HG03139 (cell line): ENCODE measurements around the gene SMCR8.
A peak's percentile ranks its signal among the peaks of the same experiment; 100 is the strongest.
"Not testable (repeated sequence)": the region's sequence is repeated elsewhere in the genome, so short reads cannot be mapped to it uniquely, and the experiment has no call there.

ENCODE experiments used
- ATAC-seq: cut with Tn5 transposase; IDR thresholded peaks from one replicate; pipeline ENCODE4 v1.9.1; 2021; ENCODE audit not compliant: unreplicated experiment

Gene SMCR8

GRCh38 chr17:18361837-18362697, 47.0 kb downstream of the SMCR8 start:
- ATAC-seq: no peak

GRCh38 chr17:18362698-18363100, 47.6 kb downstream of the SMCR8 start:
- no peak for ATAC-seq

- peak; percentile 93 for ATAC-seq
Observed at GRCh38 chr17:18363101-18364049, 48.3 kb downstream of the SMCR8 start, which contains the start of gene SHMT1. Gene SHMT1, minus strand, starts transcription at chr17:18363550. Its CDS starts 7,569 bp downstream, at chr17:18355981.

- ATAC-seq: no peak
Observed at GRCh38 chr17:18364166-18364565, 49.1 kb downstream of the SMCR8 start.

GRCh38 chr17:18368946-18369345, 53.9 kb downstream of the SMCR8 start:
- ATAC-seq: no peak

GRCh38 chr17:18370761-18371160, 55.7 kb downstream of the SMCR8 start:
- no peak for ATAC-seq

GRCh38 chr17:18371455-18371854, 56.4 kb downstream of the SMCR8 start:
- no peak for ATAC-seq

GRCh38 chr17:18373181-18373580, 58.1 kb downstream of the SMCR8 start:
- not testable (repeated sequence) for ATAC-seq

- no peak for ATAC-seq
Observed at GRCh38 chr17:18374216-18374615, 59.1 kb downstream of the SMCR8 start.
